H9 (cell line): ENCODE measurements around the gene OR8U1. TPM values are rescaled to one million over a fixed set of nuclear protein-coding genes. Genes with fewer than 3 reads are reported as not detected.

ENCODE experiments used
- DNase-seq: peaks from one replicate; pipeline ENCODE4 v3.0.0-alpha.2; 2017
- H2AFZ ChIP-seq: one replicate; pipeline ENCODE4 v1.6.1; 2013; ENCODE audit warnings: mild to moderate bottlenecking, low read length, control low read depth, moderate library complexity
- H2AK5ac ChIP-seq: 2 replicates; pipeline ENCODE4 v1.6.1; 2013; ENCODE audit warnings: low read length, control low read depth, mixed read lengths; ENCODE audit not compliant: insufficient read length
- H2BK120ac ChIP-seq: one replicate; pipeline ENCODE4 v1.6.1; 2013; ENCODE audit warnings: low read depth, mild to moderate bottlenecking, low read length, control low read depth, inconsistent platforms; ENCODE audit not compliant: poor library complexity, severe bottlenecking
- H2BK12ac ChIP-seq: 2 replicates; pipeline ENCODE4 v1.6.1; 2013; ENCODE audit warnings: low read length, control low read depth, mixed read lengths, low read depth; ENCODE audit not compliant: insufficient read length
- H2BK15ac ChIP-seq: 2 replicates; pipeline ENCODE4 v1.6.1; 2013; ENCODE audit warnings: low read depth, low read length, control low read depth
- H2BK20ac ChIP-seq: one replicate; pipeline ENCODE4 v1.6.1; 2013; ENCODE audit warnings: low read depth, mild to moderate bottlenecking, low read length, control low read depth, inconsistent platforms; ENCODE audit not compliant: poor library complexity, severe bottlenecking
- H2BK5ac ChIP-seq: 2 replicates; pipeline ENCODE4 v1.6.1; 2013; ENCODE audit warnings: low read length, control low read depth, mixed read lengths; ENCODE audit not compliant: insufficient read length
- H3K14ac ChIP-seq: 2 replicates; pipeline ENCODE4 v1.6.1; 2013; ENCODE audit warnings: low read length, control low read depth; ENCODE audit not compliant: insufficient read depth
- H3K18ac ChIP-seq: 2 replicates; pipeline ENCODE4 v1.6.1; 2013; ENCODE audit warnings: low read depth, mild to moderate bottlenecking, mixed read lengths, low read length, control low read depth; ENCODE audit not compliant: insufficient read length
- H3K23ac ChIP-seq: 2 replicates; pipeline ENCODE4 v1.6.1; 2013; ENCODE audit warnings: low read length, control low read depth, mixed read lengths, low read depth; ENCODE audit not compliant: insufficient read length
- H3K23me2 ChIP-seq: 2 replicates; pipeline ENCODE4 v1.6.1; 2013; ENCODE audit warnings: low read depth, mild to moderate bottlenecking, mixed read lengths, low read length, control low read depth; ENCODE audit not compliant: insufficient read length, poor library complexity, severe bottlenecking
- H3K27ac ChIP-seq: 2 replicates; pipeline ENCODE4 v1.5.1; 2013; ENCODE audit warnings: low read length, control low read depth, mixed read lengths, low read depth; ENCODE audit not compliant: insufficient read length
- H3K27me3 ChIP-seq: 2 replicates; pipeline ENCODE4 v1.6.1; 2013; ENCODE audit warnings: low read length, control low read depth, inconsistent platforms; ENCODE audit not compliant: insufficient read depth
- H3K4ac ChIP-seq: 2 replicates; pipeline ENCODE4 v1.6.1; 2013; ENCODE audit warnings: low read depth, mild to moderate bottlenecking, control low read depth, inconsistent platforms, low read length, moderate library complexity
- H3K4me1 ChIP-seq: 2 replicates; pipeline ENCODE4 v1.6.1; 2013; ENCODE audit warnings: low read length, control low read depth, inconsistent platforms; ENCODE audit not compliant: insufficient read depth
- H3K4me2 ChIP-seq: 2 replicates; pipeline ENCODE4 v1.6.1; 2013; ENCODE audit warnings: low read length, control low read depth, mixed read lengths; ENCODE audit not compliant: insufficient read length, insufficient read depth
- H3K56ac ChIP-seq: 2 replicates; pipeline ENCODE4 v1.6.1; 2013; ENCODE audit warnings: low read depth, mild to moderate bottlenecking, mixed read lengths, low read length, control low read depth; ENCODE audit not compliant: insufficient read length
- H3K79me1 ChIP-seq: 2 replicates; pipeline ENCODE4 v1.6.1; 2013; ENCODE audit warnings: low read depth, mild to moderate bottlenecking, moderate library complexity, low read length, control low read depth, inconsistent platforms; ENCODE audit not compliant: insufficient read depth, poor library complexity, severe bottlenecking
- H3K79me2 ChIP-seq: 2 replicates; pipeline ENCODE4 v1.6.1; 2013; ENCODE audit warnings: low read length, control low read depth, inconsistent platforms; ENCODE audit not compliant: insufficient read depth
- H3K9ac ChIP-seq: 2 replicates; pipeline ENCODE4 v1.6.1; 2013; ENCODE audit warnings: low read length, control low read depth, mixed read lengths; ENCODE audit not compliant: insufficient read length; ENCODE audit errors: extremely low read depth
- H3K9me3 ChIP-seq: one replicate; pipeline ENCODE4 v1.6.1; 2013; ENCODE audit warnings: low read depth, low read length, inconsistent platforms; ENCODE audit not compliant: control insufficient read depth
- H3T11ph ChIP-seq: one replicate; pipeline ENCODE4 v1.6.1; 2013; ENCODE audit warnings: mild to moderate bottlenecking, low read length, control low read depth, inconsistent platforms
- H4K20me1 ChIP-seq: one replicate; pipeline ENCODE4 v1.6.1; 2013; ENCODE audit not compliant: control insufficient read depth, insufficient read length, insufficient read depth
- H4K5ac ChIP-seq: 2 replicates; pipeline ENCODE4 v1.6.1; 2013; ENCODE audit warnings: low read depth, mild to moderate bottlenecking, mixed read lengths, low read length, control low read depth; ENCODE audit not compliant: insufficient read length
- H4K8ac ChIP-seq: replicated peaks from 2 replicates; pipeline ENCODE4 v1.6.1; 2013; ENCODE audit warnings: low read length, control low read depth, mixed read lengths, low read depth; ENCODE audit not compliant: insufficient read length
- H4K91ac ChIP-seq: 2 replicates; pipeline ENCODE4 v1.6.1; 2013; ENCODE audit warnings: low read depth, mild to moderate bottlenecking, moderate library complexity, mixed read lengths, low read length, control low read depth; ENCODE audit not compliant: insufficient read length
- H3K27ac Mint-ChIP-seq, 3 experiments: 2 replicates in 2 of 3; 3 replicates in 1 of 3; pipeline ENCODE4 v1.8.0; 2020 to 2021; ENCODE audit warnings: mixed read lengths in 3 of 3, mild to moderate bottlenecking in 1 of 3, moderate library complexity in 1 of 3
- H3K27me3 Mint-ChIP-seq: 2 replicates; pipeline ENCODE4 v1.8.0; 2021; ENCODE audit warnings: low read depth, mild to moderate bottlenecking, moderate library complexity, mixed read lengths
- H3K36me3 Mint-ChIP-seq, 3 experiments: 2 replicates in 2 of 3; 3 replicates in 1 of 3; pipeline ENCODE4 v1.8.0; 2020 to 2021; ENCODE audit warnings: low read depth in 3 of 3, mixed read lengths in 3 of 3; ENCODE audit not compliant: insufficient read depth in 1 of 3
- H3K4me1 Mint-ChIP-seq, 2 experiments: 2 replicates each; pipeline ENCODE4 v1.8.0; 2020; ENCODE audit warnings: mixed read lengths in 2 of 2
- H3K4me3 Mint-ChIP-seq, 2 experiments: 2 replicates in 1 of 2; 3 replicates in 1 of 2; pipeline ENCODE4 v1.8.0; 2020 to 2021; ENCODE audit warnings: mild to moderate bottlenecking in 2 of 2, mixed read lengths in 2 of 2, moderate library complexity in 1 of 2
- H3K9me3 Mint-ChIP-seq, 2 experiments: 2 replicates in 1 of 2; 3 replicates in 1 of 2; pipeline ENCODE4 v1.8.0; 2020; ENCODE audit warnings: mild to moderate bottlenecking in 2 of 2, mixed read lengths in 2 of 2, moderate library complexity in 1 of 2
- CTCF ChIP-seq: fragments of 200-600 bp; sonication (generic); conservative IDR thresholded peaks from 3 replicates; pipeline ENCODE4 v1.8.0; 2021; ENCODE audit warnings: antibody characterized with exemption, mild to moderate bottlenecking
- WGBS: extraction: QIAGEN DNeasy Blood & Tissue Kit; methylation state at CpG from one replicate; pipeline ENCODE4 v1.1.7; 2013; ENCODE audit warnings: missing lambda C conversion rate, low lambda C conversion rate, mixed read lengths; ENCODE audit not compliant: insufficient read length; ENCODE audit errors: extremely low coverage; 5-methylcytosine and 5-hydroxymethylcytosine counted together
- total RNA-seq: library from RNA; stranded (reverse); gene quantifications from 2 replicates; pipeline ENCODE4 v1.2.1, GENCODE V29; 2021

The OR8U1 gene
- total RNA-seq, 1 experiment from 2014 or later, result not detected

- Histone ChIP-seq H2AK5ac (no peak within 1 kb of the TSS), H3K9me3 (no peaks in the 10 kb centered on the region), H3K4me2 (no peak within 1 kb of the TSS), H3K4me1 (no peaks in the 10 kb centered on the region), H3K18ac (no peak within 1 kb of the TSS), H3K79me1 (no peaks in the 10 kb centered on the region), H4K8ac (no peak within 1 kb of the TSS), H3K23ac (no peak within 1 kb of the TSS), H2BK12ac (no peak within 1 kb of the TSS), H3K79me2 (no peaks in the 10 kb centered on the region), H3K14ac (no peak within 1 kb of the TSS), H2BK20ac (no peak within 1 kb of the TSS), H2AFZ (no peak within 1 kb of the TSS), H3K4ac (no peak within 1 kb of the TSS), H4K91ac (no peak within 1 kb of the TSS), H3K23me2 (no peaks in the 10 kb centered on the region), H4K20me1 (no peaks in the 10 kb centered on the region), H4K5ac (no peak within 1 kb of the TSS), H2BK15ac (no peak within 1 kb of the TSS), H3K27me3 (no peaks in the 10 kb centered on the region), H3K27ac (no peak within 1 kb of the TSS), H2BK120ac (no peak within 1 kb of the TSS), H2BK5ac (no peak within 1 kb of the TSS), H3T11ph (no peak within 1 kb of the TSS), H3K9ac (no peak within 1 kb of the TSS), H3K56ac (no peak within 1 kb of the TSS)
- Mint-ChIP-seq H3K4me1 (no peaks in the 10 kb centered on the region), H3K4me3 (no peak within 1 kb of the TSS), H3K36me3 (no peaks in the 10 kb centered on the region), H3K27ac (no peak within 1 kb of the TSS), H3K9me3 (no peaks in the 10 kb centered on the region; a peak in 1 of 5 replicates), H3K27me3 (no peaks in the 10 kb centered on the region)
- no CpG with 5 or more reads among the region's 2 CpGs for WGBS
- no peak for DNase-seq
- no peak for TF ChIP-seq CTCF
Observed at GRCh38 chr11:56353991-56354390, 21.4 kb upstream of the OR8U1 start, which contains the start of gene OR8J1. Gene OR8J1 (plus strand): TSS chr11:56354291. CDS start chr11:56360247, 5,956 bp downstream.
